ENCODE results near the gene PHF21A.
A peak's percentile ranks its signal among the peaks of the same experiment; 100 is the strongest.
"Not testable (repeated sequence)": the region's sequence is repeated elsewhere in the genome, so short reads cannot be mapped to it uniquely, and the experiment has no call there.

The PHF21A gene

GRCh38 chr11:46026606-46027293 lies 94.5 kb downstream of the PHF21A start:
- DNase-seq: no peak

GRCh38 chr11:46020084-46020599 lies 101.1 kb downstream of the PHF21A start:
- no peak for DNase-seq

GRCh38 chr11:46018651-46019050 lies 102.6 kb downstream of the PHF21A start:
- DNase-seq: no peak

- no peak for DNase-seq
Measured at GRCh38 chr11:46017341-46017740, 103.9 kb downstream of the PHF21A start.

- DNase-seq: no peak
Measured at GRCh38 chr11:46015941-46016340, 105.3 kb downstream of the PHF21A start.

- not testable (repeated sequence) for DNase-seq
Measured at GRCh38 chr11:46014168-46014567, 107.1 kb downstream of the PHF21A start.

GRCh38 chr11:46012185-46012584 lies 109.1 kb downstream of the PHF21A start:
- no peak for DNase-seq

GRCh38 chr11:46010100-46010499 lies 111.2 kb downstream of the PHF21A start:
- no peak for DNase-seq

- DNase-seq: no peak
Measured at GRCh38 chr11:46009647-46010046, 111.6 kb downstream of the PHF21A start.

- DNase-seq: peak; percentile 28 to 66
Measured at GRCh38 chr11:46006418-46007070, 114.7 kb downstream of the PHF21A start.

- no peak for DNase-seq
Measured at GRCh38 chr11:46003572-46003971, 117.7 kb downstream of the PHF21A start.

- no peak for DNase-seq
Measured at GRCh38 chr11:46002189-46002588, 119.1 kb downstream of the PHF21A start.

GRCh38 chr11:46001448-46001914 lies 119.8 kb downstream of the PHF21A start:
- DNase-seq: no peak

GRCh38 chr11:45997599-45997998 lies 123.7 kb downstream of the PHF21A start:
- DNase-seq: no peak

- DNase-seq: no peak
Measured at GRCh38 chr11:45995342-45995734, 125.9 kb downstream of the PHF21A start.

GRCh38 chr11:45994371-45995341 lies 126.6 kb downstream of the PHF21A start:
- DNase-seq: peak in 1 of 2 experiments; percentile 20

GRCh38 chr11:45993531-45994001 lies 127.7 kb downstream of the PHF21A start:
- no peak for DNase-seq

- DNase-seq: no peak
Measured at GRCh38 chr11:45988921-45989320, 132.3 kb downstream of the PHF21A start.

GRCh38 chr11:45985212-45985611 lies 136.0 kb downstream of the PHF21A start:
- DNase-seq: no peak

- no peak for DNase-seq
Measured at GRCh38 chr11:45984192-45984591, 137.1 kb downstream of the PHF21A start.

GRCh38 chr11:45983471-45983845 lies 137.8 kb downstream of the PHF21A start:
- DNase-seq: no peak

- peak in 1 of 2 experiments; percentile 36 for DNase-seq
Measured at GRCh38 chr11:45982656-45983470, 138.4 kb downstream of the PHF21A start.

All from NCI-H1930 (cell line).